ENCODE measurements around the gene INVS.

INVS gene

GRCh38 chr9:100350188-100350587, 251.1 kb downstream of the INVS start:
- no peak for FAIRE-seq
- TF ChIP-seq CTCF (IDR thresholded peaks at IDR 0.05; ENCODE audit: insufficient read depth, missing control alignments), result no peak
- DNase-seq (ENCODE audit: insufficient read length, low spot score), result no peak

All from D721Med (cell line).